Activated CD4-positive, alpha-beta T cell treated with anti-CD3 and anti-CD28 coated beads, Interleukin-2, amount 50 U/mL, for 1 hour (primary cell): ENCODE results near the gene CD99.
"Not testable (repeated sequence)": the region's sequence is repeated elsewhere in the genome, so short reads cannot be mapped to it uniquely, and the experiment has no call there.

ENCODE experiments used
- DNase-seq: peaks from one replicate; pipeline ENCODE4 v3.0.0-alpha.2; 2020

Gene CD99

GRCh38 chrX:2780472-2781225, 89.6 kb downstream of the CD99 start:
- DNase-seq = not testable (repeated sequence)

- no peak for DNase-seq
Observed at GRCh38 chrX:2781226-2781571, 90.1 kb downstream of the CD99 start.

- no peak for DNase-seq
Observed at GRCh38 chrX:2781698-2782097, 90.6 kb downstream of the CD99 start.

- DNase-seq = no peak
Observed at GRCh38 chrX:2782171-2782570, 91.1 kb downstream of the CD99 start.

- no peak for DNase-seq
Observed at GRCh38 chrX:2782778-2783177, 91.7 kb downstream of the CD99 start.

GRCh38 chrX:2784026-2784425, 92.9 kb downstream of the CD99 start:
- DNase-seq = no peak

- DNase-seq = no peak
Observed at GRCh38 chrX:2785538-2785937, 94.4 kb downstream of the CD99 start.

GRCh38 chrX:2788980-2789379, 97.9 kb downstream of the CD99 start:
- DNase-seq = no peak

- no peak for DNase-seq
Observed at GRCh38 chrX:2789569-2789968, 98.5 kb downstream of the CD99 start.
